ENCODE results near the gene UBN1.

DNA sequence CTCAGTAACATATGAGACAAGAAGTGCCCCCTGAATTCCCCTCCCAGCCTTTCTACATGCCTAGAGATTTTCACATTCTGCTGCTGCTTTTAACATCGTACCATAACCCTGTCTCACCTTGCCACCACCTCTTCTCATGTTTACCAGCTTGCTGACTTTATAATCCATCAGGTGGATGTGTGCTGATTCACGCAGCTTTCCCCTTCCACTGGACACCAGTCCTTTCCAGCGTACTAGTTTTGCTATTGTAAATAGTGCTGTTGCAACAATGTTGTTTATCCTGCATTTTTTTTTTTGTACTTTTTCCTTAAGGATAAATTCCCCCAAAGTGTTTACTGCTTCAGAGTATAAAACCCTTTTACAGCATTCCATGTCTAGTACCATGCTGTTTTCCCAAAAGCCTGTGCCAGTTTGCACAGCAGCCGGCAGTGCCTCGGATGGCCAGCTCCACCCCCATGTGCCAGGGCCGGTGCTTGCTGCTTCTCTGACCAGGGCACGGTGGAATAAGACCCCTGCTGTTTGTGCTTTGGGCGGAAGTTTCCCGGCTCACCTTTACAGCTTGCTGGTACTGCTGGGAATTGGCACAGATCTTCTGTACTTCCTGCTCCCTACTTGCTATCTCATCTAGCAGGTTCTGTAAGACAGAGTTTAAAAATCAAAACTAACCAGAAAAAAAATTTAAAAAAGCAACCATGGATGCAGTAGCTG lies 41.3 kb downstream of the UBN1 start:
- TF ChIP-seq POLR2A (IDR thresholded peaks at IDR 0.05): no peak
- no peak for TF ChIP-seq CTCF (IDR thresholded peaks at IDR 0.05)

Measured in esophagus squamous epithelium (tissue), 4 donors.